GM23338 (cell line): ENCODE data around the gene ATXN7L1. TPM values are rescaled to one million over a fixed set of nuclear protein-coding genes. Genes with fewer than 3 reads are reported as not detected.

Experiments used
- ATAC-seq: fragments of 200-7000 bp; cut with Tn5 transposase; 3 replicates; pipeline ENCODE4 v1.9.1; 2020
- DNase-seq: peaks from one replicate; pipeline ENCODE4 v3.0.0-alpha.2; 2015; ENCODE audit warnings: low spot score
- H2AFZ ChIP-seq: fragments of 200-600 bp; sonication (generic); 2 replicates; pipeline ENCODE4 v1.8.0; 2016; ENCODE audit warnings: antibody characterized with exemption, mild to moderate bottlenecking, moderate library complexity
- H3F3A ChIP-seq: fragments of 200-600 bp; sonication (generic); replicated peaks from 2 replicates; pipeline ENCODE4 v1.8.0; 2017; ENCODE audit warnings: antibody characterized with exemption, mixed run types, low read depth
- H3K27ac ChIP-seq: fragments of 200-600 bp; sonication (generic); 2 replicates; pipeline ENCODE4 v1.6.1; 2016; ENCODE audit warnings: low read depth
- H3K27me3 ChIP-seq: fragments of 200-600 bp; sonication (generic); 2 replicates; pipeline ENCODE4 v1.8.0; 2016; ENCODE audit warnings: mild to moderate bottlenecking, mixed run types, moderate library complexity; ENCODE audit not compliant: insufficient read depth
- H3K36me3 ChIP-seq: fragments of 200-600 bp; sonication (generic); 2 replicates; pipeline ENCODE4 v1.8.0; 2016; ENCODE audit warnings: mild to moderate bottlenecking; ENCODE audit not compliant: insufficient read depth
- H3K4me1 ChIP-seq: fragments of 200-600 bp; sonication (generic); 2 replicates; pipeline ENCODE4 v1.8.0; 2016; ENCODE audit warnings: mild to moderate bottlenecking, moderate library complexity; ENCODE audit not compliant: insufficient read depth
- H3K4me2 ChIP-seq: fragments of 200-600 bp; sonication (generic); 2 replicates; pipeline ENCODE4 v1.7.1; 2017; ENCODE audit warnings: mixed run types
- H3K4me3 ChIP-seq: fragments of 200-600 bp; sonication (generic); 2 replicates; pipeline ENCODE4 v1.6.1; 2016; ENCODE audit warnings: mixed run types
- H3K79me2 ChIP-seq: fragments of 200-600 bp; sonication (generic); replicated peaks from 2 replicates; pipeline ENCODE4 v1.8.0; 2017; ENCODE audit warnings: mild to moderate bottlenecking; ENCODE audit not compliant: insufficient read depth
- H3K9me2 ChIP-seq: fragments of 200-600 bp; sonication (generic); 2 replicates; pipeline ENCODE4 v1.8.0; 2017; ENCODE audit not compliant: insufficient read depth
- H4K20me1 ChIP-seq: fragments of 200-600 bp; sonication (generic); replicated peaks from 2 replicates; pipeline ENCODE4 v1.8.0; 2017; ENCODE audit warnings: mild to moderate bottlenecking; ENCODE audit not compliant: insufficient read depth
- H3K27ac Mint-ChIP-seq: 2 replicates; pipeline ENCODE4 v1.8.0; 2020; ENCODE audit warnings: inconsistent platforms, mild to moderate bottlenecking, moderate library complexity, mixed read lengths
- H3K27me3 Mint-ChIP-seq: 3 replicates; pipeline ENCODE4 v1.8.0; 2022; ENCODE audit warnings: low read depth, mild to moderate bottlenecking, moderate library complexity, mixed read lengths, inconsistent platforms; ENCODE audit not compliant: insufficient read depth, poor library complexity
- H3K36me3 Mint-ChIP-seq: 3 replicates; pipeline ENCODE4 v1.8.0; 2021; ENCODE audit warnings: low read depth, mild to moderate bottlenecking, inconsistent platforms, moderate library complexity, mixed read lengths
- H3K4me1 Mint-ChIP-seq: 3 replicates; pipeline ENCODE4 v1.8.0; 2020; ENCODE audit warnings: mild to moderate bottlenecking, inconsistent platforms, mixed read lengths
- H3K4me3 Mint-ChIP-seq: 3 replicates; pipeline ENCODE4 v1.8.0; 2021; ENCODE audit warnings: moderate library complexity, mild to moderate bottlenecking, inconsistent platforms, mixed read lengths
- H3K9me3 Mint-ChIP-seq: 3 replicates; pipeline ENCODE4 v1.8.0; 2020; ENCODE audit warnings: moderate library complexity, mild to moderate bottlenecking, inconsistent platforms, mixed read lengths
- CREB1 ChIP-seq: fragments of 250-450 bp; sonication (Bioruptor Pico); IDR thresholded peaks from 2 replicates; pipeline ENCODE4 v1.5.0; 2020; ENCODE audit warnings: low read depth, mild to moderate bottlenecking, moderate library complexity
- CTCF ChIP-seq, 2 experiments: fragments of 200-600 bp in 1 of 2; sonication (generic) in 1 of 2; conservative IDR thresholded peaks; 2 replicates each; pipeline versions ENCODE4 v1.5.1 to v1.6.1; 2016 to 2017; ENCODE audit warnings: antibody characterized with exemption in 2 of 2, low read depth in 2 of 2, mild to moderate bottlenecking in 2 of 2, moderate library complexity in 1 of 2
- ETS1 ChIP-seq: IDR thresholded peaks from 2 replicates; pipeline ENCODE4 v1.6.1; 2016; ENCODE audit warnings: antibody characterized with exemption
- EZH2 ChIP-seq: fragments of 200-600 bp; sonication (generic); IDR thresholded peaks from one replicate; pipeline ENCODE4 v1.8.0; 2017; ENCODE audit warnings: antibody characterized with exemption, mild to moderate bottlenecking, low read depth; ENCODE audit not compliant: unreplicated experiment
- EZH2phosphoT487 ChIP-seq: fragments of 200-600 bp; sonication (generic); IDR thresholded peaks from one replicate; pipeline ENCODE4 v1.8.1; 2018; ENCODE audit warnings: antibody characterized with exemption; ENCODE audit not compliant: unreplicated experiment
- JUNB ChIP-seq: IDR thresholded peaks from one replicate; pipeline ENCODE4 v1.6.1; 2016; ENCODE audit warnings: antibody characterized with exemption; ENCODE audit not compliant: unreplicated experiment
- REST ChIP-seq: IDR thresholded peaks from one replicate; pipeline ENCODE4 v1.6.1; 2018; ENCODE audit warnings: antibody characterized with exemption; ENCODE audit not compliant: unreplicated experiment
- STAT1 ChIP-seq: IDR thresholded peaks from one replicate; pipeline ENCODE4 v1.6.1; 2016; ENCODE audit warnings: antibody characterized with exemption; ENCODE audit not compliant: unreplicated experiment
- polyA plus RNA-seq: library from polyadenylated mRNA; unstranded; fragments of >200 nt; fragmentation: Nextera tagmentation; extraction: Ambion mirVana; gene quantifications from 2 replicates; pipeline ENCODE4 v1.2.1, GENCODE V29; 2016
- total RNA-seq: library from RNA; depleted of rRNA; stranded (reverse); fragments of >200 nt; shearing (Covaris generic); gene quantifications from 2 replicates; pipeline ENCODE4 v1.2.3, GENCODE V29; 2014

The ATXN7L1 gene
- total and polyA plus RNA-seq, 2 experiments from 2014 or later = 22.8 to 29.8 TPM

- Mint-ChIP-seq H3K36me3 (peaks cover 14% of the 10 kb centered on the region), H3K27me3 (peaks cover 3% of the 10 kb centered on the region), H3K9me3 (no peaks in the 10 kb centered on the region), H3K4me3 (no peak overlapping the region), H3K4me1 (peaks cover 30% of the 10 kb centered on the region), H3K27ac (no peak overlapping the region)
- H3K9me2 ChIP-seq = no peaks in the 10 kb centered on the region
- no peak overlapping the region for H3K27ac ChIP-seq
- H3K4me3 ChIP-seq = no peak overlapping the region
- H3K36me3 ChIP-seq = 0 out of 2 replicates have a peak, but pooled peaks cover 4% of the 10 kb centered on the region
- DNase-seq (no peak), ATAC-seq (no peak)
- peaks cover 3% of the 10 kb centered on the region for H3K4me1 ChIP-seq
- no peak overlapping the region for H3K4me2 ChIP-seq
- no peak for TF ChIP-seq EZH2phosphoT487
- TF ChIP-seq ETS1 = no peak
- TF ChIP-seq CREB1 = no peak
- TF ChIP-seq REST = no peak
- no peak for TF ChIP-seq JUNB
- no peak for TF ChIP-seq STAT1
- TF ChIP-seq EZH2 = no peak
- no peak overlapping the region for H2AFZ ChIP-seq
- H3F3A ChIP-seq = no peaks in the 10 kb centered on the region; the same call in 1 of the 2 replicates
- H4K20me1 ChIP-seq = no peaks in the 10 kb centered on the region
- no peaks in the 10 kb centered on the region for H3K79me2 ChIP-seq
- no peaks in the 10 kb centered on the region for H3K27me3 ChIP-seq
Measured at GRCh38 chr7:105751054-105751453, 125.3 kb downstream of the ATXN7L1 start.

- Histone ChIP-seq H2AFZ (no peak overlapping the region), H3K4me2 (no peak overlapping the region), H3K79me2 (no peaks in the 10 kb centered on the region), H3K4me3 (no peak overlapping the region), H3K9me2 (no peaks in the 10 kb centered on the region), H3K27me3 (no peaks in the 10 kb centered on the region), H3K27ac (peak overlapping the region; percentile 72; the same call in 1 of the 2 replicates), H3K36me3 (0 out of 2 replicates have a peak, but pooled peaks cover 4% of the 10 kb centered on the region), H4K20me1 (no peaks in the 10 kb centered on the region), H3F3A (no peaks in the 10 kb centered on the region; the same call in 1 of the 2 replicates), H3K4me1 (peaks cover 3% of the 10 kb centered on the region)
- ATAC-seq (peak; percentile 62), DNase-seq (peak; percentile 63)
- Mint-ChIP-seq H3K4me3 (no peak overlapping the region), H3K27ac (peak overlapping the region; percentile 34), H3K27me3 (peaks cover 3% of the 10 kb centered on the region), H3K4me1 (peaks cover 41% of the 10 kb centered on the region), H3K9me3 (no peaks in the 10 kb centered on the region), H3K36me3 (peaks cover 14% of the 10 kb centered on the region)
- TF ChIP-seq CREB1 (no peak), CTCF (conservative IDR thresholded peaks at IDR 0.05; ENCODE audit: low read depth in 2 of 2) (peak in 1 of 2 experiments; percentile 44; a peak in 2 of 4 replicates)
Measured at GRCh38 chr7:105748701-105749100, 127.7 kb downstream of the ATXN7L1 start.
